ENCODE data around the gene ATG9A.
A peak's percentile ranks its signal among the peaks of the same experiment; 100 is the strongest.

- TF ChIP-seq CTCF (IDR thresholded peaks at IDR 0.05) (peak in 1 of 3 experiments; percentile 30), POLR2AphosphoS5 (IDR thresholded peaks at IDR 0.05; ENCODE audit: insufficient read depth in 1 of 2, low read depth in 1 of 2) (peak; percentile 75 to 97), POLR2A (IDR thresholded peaks at IDR 0.05) (peak; percentile 96)
Observed at GRCh38 chr2:219206328-219207133, 22.9 kb downstream of the ATG9A start, which contains the start of gene ZFAND2B.

All from vagina (tissue), 2 donors.